ENCODE measurements around the gene ABCC8. TPM values are rescaled to one million over a fixed set of nuclear protein-coding genes. Genes with fewer than 3 reads are reported as not detected.

Gene ABCC8
- 3.7 TPM for total RNA-seq

- H3K27ac ChIP-seq (ENCODE audit: low read depth, low read length) = no peak within 1 kb of the TSS
- H3K9ac ChIP-seq (ENCODE audit: low read depth in 1 of 3, low read length in 3 of 3) = peak within 1 kb of the TSS; percentile 51 to 75 (median 69)
- H3K36me3 ChIP-seq (ENCODE audit: control insufficient read depth in 3 of 3, insufficient read depth in 3 of 3, low read length in 3 of 3) = no peaks in the 10 kb centered on the region
- H3K9me3 ChIP-seq (ENCODE audit: control insufficient read depth in 3 of 3, low read length in 3 of 3) = no peaks in the 10 kb centered on the region
- H3K27me3 ChIP-seq (ENCODE audit: control insufficient read depth in 3 of 3, insufficient read depth in 3 of 3, low read length in 3 of 3) = peaks cover 26 to 37% (median 28%) of the 10 kb centered on the region in 3 donors
- peaks cover 7 to 10% (median 10%) of the 10 kb centered on the region in 3 donors for H3K4me1 ChIP-seq (ENCODE audit: control insufficient read depth in 3 of 3, insufficient read depth in 3 of 3, low read length in 3 of 3)
- H3K4me3 ChIP-seq (ENCODE audit: low read length in 3 of 3) = peak within 1 kb of the TSS; percentile 67 to 78 (median 74)
These were observed at the start of gene ABCC8 for GRCh38 chr11:17476317-17477083. Gene ABCC8, minus strand, starts transcription at chr11:17476845. Its CDS starts 69 bp downstream, at chr11:17476776.

GRCh38 chr11:17526326-17526725, 49.7 kb upstream of the ABCC8 start:
- H3K27ac ChIP-seq (ENCODE audit: low read depth, low read length) = no peak overlapping the region
- H3K4me1 ChIP-seq (ENCODE audit: control insufficient read depth in 3 of 3, insufficient read depth in 3 of 3, low read length in 3 of 3) = peaks cover 0 to 2% (median 0%) of the 10 kb centered on the region in 3 donors
- no peak overlapping the region for H3K4me3 ChIP-seq (ENCODE audit: low read length in 3 of 3)
- H3K27me3 ChIP-seq (ENCODE audit: control insufficient read depth in 3 of 3, insufficient read depth in 3 of 3, low read length in 3 of 3) = peaks cover 0 to 2% (median 0%) of the 10 kb centered on the region in 3 donors
- no peaks in the 10 kb centered on the region for H3K9me3 ChIP-seq (ENCODE audit: control insufficient read depth in 3 of 3, low read length in 3 of 3)
- no peak overlapping the region for H3K9ac ChIP-seq (ENCODE audit: low read depth in 1 of 3, low read length in 3 of 3)
- H3K36me3 ChIP-seq (ENCODE audit: control insufficient read depth in 3 of 3, insufficient read depth in 3 of 3, low read length in 3 of 3) = no peaks in the 10 kb centered on the region

DNA sequence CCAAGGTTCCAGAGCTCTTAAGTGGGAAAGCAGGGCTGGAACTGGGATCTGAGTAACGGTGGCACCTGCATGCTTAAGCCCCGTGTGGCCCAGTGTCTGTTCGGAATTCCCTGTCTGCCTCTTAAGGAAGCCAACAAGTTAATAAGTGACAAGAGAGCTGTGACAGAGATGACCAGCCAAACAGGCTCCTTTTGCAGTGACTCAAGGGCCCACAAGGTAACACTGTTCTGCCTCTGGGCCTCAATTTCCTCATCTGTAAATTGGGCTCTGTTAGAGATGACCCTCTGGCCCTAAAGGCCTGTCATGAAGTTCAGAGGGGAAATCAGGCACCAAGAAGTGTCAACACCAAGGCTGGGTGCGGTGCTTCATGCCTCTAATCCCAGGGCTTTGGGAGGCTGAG, 48.9 kb upstream of the ABCC8 start:
- no peak overlapping the region for H3K4me3 ChIP-seq (ENCODE audit: low read length in 3 of 3)
- peaks cover 0 to 2% (median 2%) of the 10 kb centered on the region in 3 donors for H3K27me3 ChIP-seq (ENCODE audit: control insufficient read depth in 3 of 3, insufficient read depth in 3 of 3, low read length in 3 of 3)
- no peak overlapping the region for H3K9ac ChIP-seq (ENCODE audit: low read depth in 1 of 3, low read length in 3 of 3)
- no peak overlapping the region for H3K27ac ChIP-seq (ENCODE audit: low read depth, low read length)
- H3K4me1 ChIP-seq (ENCODE audit: control insufficient read depth in 3 of 3, insufficient read depth in 3 of 3, low read length in 3 of 3) = peaks cover 0 to 2% (median 0%) of the 10 kb centered on the region in 3 donors
- no peaks in the 10 kb centered on the region for H3K36me3 ChIP-seq (ENCODE audit: control insufficient read depth in 3 of 3, insufficient read depth in 3 of 3, low read length in 3 of 3)
- no peaks in the 10 kb centered on the region for H3K9me3 ChIP-seq (ENCODE audit: control insufficient read depth in 3 of 3, low read length in 3 of 3)

GRCh38 chr11:17524221-17524620, 47.6 kb upstream of the ABCC8 start:
- no peak overlapping the region for H3K4me3 ChIP-seq (ENCODE audit: low read length in 3 of 3)
- H3K27me3 ChIP-seq (ENCODE audit: control insufficient read depth in 3 of 3, insufficient read depth in 3 of 3, low read length in 3 of 3) = peaks cover 0 to 5% (median 2%) of the 10 kb centered on the region in 3 donors
- H3K9me3 ChIP-seq (ENCODE audit: control insufficient read depth in 3 of 3, low read length in 3 of 3) = no peaks in the 10 kb centered on the region
- no peaks in the 10 kb centered on the region for H3K36me3 ChIP-seq (ENCODE audit: control insufficient read depth in 3 of 3, insufficient read depth in 3 of 3, low read length in 3 of 3)
- no peak overlapping the region for H3K27ac ChIP-seq (ENCODE audit: low read depth, low read length)
- peaks cover 0 to 2% (median 0%) of the 10 kb centered on the region in 3 donors for H3K4me1 ChIP-seq (ENCODE audit: control insufficient read depth in 3 of 3, insufficient read depth in 3 of 3, low read length in 3 of 3)
- no peak overlapping the region for H3K9ac ChIP-seq (ENCODE audit: low read depth in 1 of 3, low read length in 3 of 3)

DNA sequence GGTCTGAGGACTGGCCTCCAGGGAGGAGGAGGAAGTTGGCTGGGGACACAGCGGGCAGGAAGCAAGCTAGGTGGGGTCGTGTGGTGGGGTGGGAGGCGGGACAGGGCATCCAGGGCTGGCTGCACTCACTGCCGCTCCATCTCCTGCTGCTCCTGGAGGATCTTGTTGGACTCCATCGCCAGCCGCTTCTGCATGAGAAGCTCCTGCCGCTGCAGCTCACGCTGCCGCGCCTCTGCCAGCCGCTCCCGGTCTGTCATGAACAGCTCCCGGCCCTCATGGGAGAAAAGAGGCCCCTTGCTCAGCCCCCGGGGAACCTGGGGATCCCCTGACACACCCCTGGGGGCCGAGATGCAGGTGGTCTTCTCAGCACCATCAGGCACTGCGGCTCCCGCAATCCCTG, 46.0 kb upstream of the ABCC8 start:
- Histone ChIP-seq H3K4me3 (ENCODE audit: low read length in 3 of 3) (no peak overlapping the region), H3K9me3 (ENCODE audit: control insufficient read depth in 3 of 3, low read length in 3 of 3) (no peaks in the 10 kb centered on the region)

GRCh38 chr11:17521106-17521900, 44.7 kb upstream of the ABCC8 start:
- Histone ChIP-seq H3K9ac (ENCODE audit: low read depth in 1 of 3, low read length in 3 of 3) (no peak overlapping the region), H3K36me3 (ENCODE audit: control insufficient read depth in 3 of 3, insufficient read depth in 3 of 3, low read length in 3 of 3) (no peaks in the 10 kb centered on the region), H3K27me3 (ENCODE audit: control insufficient read depth in 3 of 3, insufficient read depth in 3 of 3, low read length in 3 of 3) (peaks cover 0 to 7% (median 5%) of the 10 kb centered on the region in 3 donors), H3K9me3 (ENCODE audit: control insufficient read depth in 3 of 3, low read length in 3 of 3) (no peaks in the 10 kb centered on the region), H3K4me3 (ENCODE audit: low read length in 3 of 3) (no peak overlapping the region), H3K4me1 (ENCODE audit: control insufficient read depth in 3 of 3, insufficient read depth in 3 of 3, low read length in 3 of 3) (no peaks in the 10 kb centered on the region), H3K27ac (ENCODE audit: low read depth, low read length) (no peak overlapping the region)

More for the DNA sequence above, 46.0 kb upstream of the ABCC8 start:
- H3K36me3 ChIP-seq (ENCODE audit: control insufficient read depth in 3 of 3, insufficient read depth in 3 of 3, low read length in 3 of 3) = no peaks in the 10 kb centered on the region
- no peak overlapping the region for H3K27ac ChIP-seq (ENCODE audit: low read depth, low read length)
- peaks cover 0 to 5% (median 1%) of the 10 kb centered on the region in 3 donors for H3K27me3 ChIP-seq (ENCODE audit: control insufficient read depth in 3 of 3, insufficient read depth in 3 of 3, low read length in 3 of 3)
- no peaks in the 10 kb centered on the region for H3K4me1 ChIP-seq (ENCODE audit: control insufficient read depth in 3 of 3, insufficient read depth in 3 of 3, low read length in 3 of 3)
- no peak overlapping the region for H3K9ac ChIP-seq (ENCODE audit: low read depth in 1 of 3, low read length in 3 of 3)

GRCh38 chr11:17519061-17519885, 42.6 kb upstream of the ABCC8 start:
- H3K9me3 ChIP-seq (ENCODE audit: control insufficient read depth in 3 of 3, low read length in 3 of 3) = no peaks in the 10 kb centered on the region
- peaks cover 0 to 7% (median 5%) of the 10 kb centered on the region in 3 donors for H3K27me3 ChIP-seq (ENCODE audit: control insufficient read depth in 3 of 3, insufficient read depth in 3 of 3, low read length in 3 of 3)
- H3K4me3 ChIP-seq (ENCODE audit: low read length in 3 of 3) = no peak overlapping the region
- no peaks in the 10 kb centered on the region for H3K36me3 ChIP-seq (ENCODE audit: control insufficient read depth in 3 of 3, insufficient read depth in 3 of 3, low read length in 3 of 3)
- H3K27ac ChIP-seq (ENCODE audit: low read depth, low read length) = no peak overlapping the region
- H3K4me1 ChIP-seq (ENCODE audit: control insufficient read depth in 3 of 3, insufficient read depth in 3 of 3, low read length in 3 of 3) = no peaks in the 10 kb centered on the region
- no peak overlapping the region for H3K9ac ChIP-seq (ENCODE audit: low read depth in 1 of 3, low read length in 3 of 3)

DNA sequence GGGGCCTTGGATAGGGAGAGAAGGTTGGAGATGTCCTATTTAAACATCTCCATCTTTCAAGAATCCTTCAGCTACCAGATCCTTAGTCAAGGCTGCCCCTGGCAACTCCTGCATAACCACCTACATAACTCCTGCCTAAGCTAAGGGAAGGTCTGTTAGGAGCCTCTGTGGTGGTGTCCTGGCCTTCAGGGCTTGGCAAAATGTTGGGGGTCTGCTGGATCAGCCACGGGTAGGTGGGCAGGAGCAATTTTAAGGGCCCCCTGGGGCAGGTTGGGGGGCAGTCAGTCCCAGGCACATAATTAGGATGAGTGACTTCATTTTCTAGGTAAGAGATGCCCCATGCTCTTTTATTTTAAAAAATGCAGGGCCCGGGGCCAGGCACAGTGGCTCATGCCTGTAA, 41.7 kb upstream of the ABCC8 start:
- Histone ChIP-seq H3K9ac (ENCODE audit: low read depth in 1 of 3, low read length in 3 of 3) (no peak overlapping the region), H3K9me3 (ENCODE audit: control insufficient read depth in 3 of 3, low read length in 3 of 3) (no peaks in the 10 kb centered on the region), H3K27me3 (ENCODE audit: control insufficient read depth in 3 of 3, insufficient read depth in 3 of 3, low read length in 3 of 3) (peaks cover 0 to 7% (median 5%) of the 10 kb centered on the region in 3 donors), H3K27ac (ENCODE audit: low read depth, low read length) (no peak overlapping the region), H3K36me3 (ENCODE audit: control insufficient read depth in 3 of 3, insufficient read depth in 3 of 3, low read length in 3 of 3) (no peaks in the 10 kb centered on the region), H3K4me1 (ENCODE audit: control insufficient read depth in 3 of 3, insufficient read depth in 3 of 3, low read length in 3 of 3) (no peaks in the 10 kb centered on the region), H3K4me3 (ENCODE audit: low read length in 3 of 3) (no peak overlapping the region)

DNA sequence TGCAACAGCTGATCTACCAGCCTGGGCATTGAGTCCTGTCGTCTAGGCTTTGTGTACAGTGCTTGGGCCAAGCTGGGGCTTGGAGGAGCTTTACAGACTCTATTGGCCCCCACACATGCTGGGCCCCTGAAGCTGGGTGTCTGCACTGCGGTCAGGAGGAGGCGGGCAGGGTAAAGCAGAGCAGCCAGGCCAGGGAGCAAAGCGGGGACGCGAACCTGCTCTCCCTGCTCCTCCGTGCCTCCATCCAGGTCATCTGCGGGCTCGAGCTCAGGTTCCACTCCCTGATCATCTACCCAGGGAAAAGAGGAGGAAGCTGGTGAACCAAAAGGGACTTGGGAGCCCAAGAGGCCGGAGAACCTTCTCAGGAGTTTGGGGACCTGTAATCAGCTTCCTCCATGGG, 40.5 kb upstream of the ABCC8 start:
- no peak overlapping the region for H3K9ac ChIP-seq (ENCODE audit: low read depth in 1 of 3, low read length in 3 of 3)

More for the DNA sequence above, 40.5 kb upstream of the ABCC8 start:
- H3K27me3 ChIP-seq (ENCODE audit: control insufficient read depth in 3 of 3, insufficient read depth in 3 of 3, low read length in 3 of 3) = peaks cover 0 to 9% (median 5%) of the 10 kb centered on the region in 3 donors
- H3K4me1 ChIP-seq (ENCODE audit: control insufficient read depth in 3 of 3, insufficient read depth in 3 of 3, low read length in 3 of 3) = no peaks in the 10 kb centered on the region
- no peaks in the 10 kb centered on the region for H3K9me3 ChIP-seq (ENCODE audit: control insufficient read depth in 3 of 3, low read length in 3 of 3)
- no peak overlapping the region for H3K27ac ChIP-seq (ENCODE audit: low read depth, low read length)
- H3K4me3 ChIP-seq (ENCODE audit: low read length in 3 of 3) = no peak overlapping the region
- H3K36me3 ChIP-seq (ENCODE audit: control insufficient read depth in 3 of 3, insufficient read depth in 3 of 3, low read length in 3 of 3) = no peaks in the 10 kb centered on the region
